HG03135 (cell line): ENCODE data around the gene CBFA2T2.
"Not testable (repeated sequence)": the region's sequence is repeated elsewhere in the genome, so short reads cannot be mapped to it uniquely, and the experiment has no call there.

ENCODE experiments used
- ATAC-seq: cut with Tn5 transposase; IDR thresholded peaks from one replicate; pipeline ENCODE4 v1.9.1; 2021; ENCODE audit warnings: mild to moderate bottlenecking, moderate library complexity; ENCODE audit not compliant: unreplicated experiment

Gene CBFA2T2

DNA sequence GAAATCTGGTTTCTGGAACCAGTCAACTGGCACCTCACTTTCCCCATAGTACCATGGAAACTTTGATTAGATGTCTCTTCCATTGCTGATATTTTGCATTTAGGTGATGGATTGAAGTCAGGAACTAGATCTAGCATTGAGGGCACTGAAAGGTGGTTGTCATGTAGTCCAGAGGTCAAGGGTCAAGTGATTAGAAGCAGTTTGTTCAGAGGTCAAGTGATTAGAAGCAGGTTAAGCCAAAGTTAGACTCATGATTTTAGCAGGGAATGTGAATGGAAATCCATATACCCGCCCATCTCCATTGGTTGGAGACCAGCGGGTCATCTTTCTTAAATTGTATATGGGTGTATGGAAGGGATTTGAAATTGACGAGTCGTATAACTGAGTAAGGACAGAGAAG lies 51.2 kb downstream of the CBFA2T2 start:
- no peak for ATAC-seq

DNA sequence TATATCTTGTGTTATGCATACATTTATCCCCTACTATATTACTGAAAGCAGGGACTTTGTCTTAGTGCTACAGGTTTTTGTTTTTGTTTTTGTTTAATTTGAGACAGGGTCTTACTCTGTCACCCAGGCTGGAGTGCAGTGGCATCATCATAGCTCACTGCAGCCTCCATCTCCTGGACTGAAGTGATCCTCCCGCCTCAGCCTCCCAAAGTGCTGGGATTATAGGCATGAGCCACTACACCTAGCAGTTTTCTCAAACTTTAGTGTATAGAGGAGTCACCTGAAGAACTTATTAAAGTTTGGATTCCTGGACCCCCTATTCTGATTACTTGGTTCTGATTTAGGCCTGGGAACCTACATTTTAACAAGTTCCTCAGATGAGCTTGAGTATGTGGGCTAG lies 51.9 kb downstream of the CBFA2T2 start:
- no peak for ATAC-seq

DNA sequence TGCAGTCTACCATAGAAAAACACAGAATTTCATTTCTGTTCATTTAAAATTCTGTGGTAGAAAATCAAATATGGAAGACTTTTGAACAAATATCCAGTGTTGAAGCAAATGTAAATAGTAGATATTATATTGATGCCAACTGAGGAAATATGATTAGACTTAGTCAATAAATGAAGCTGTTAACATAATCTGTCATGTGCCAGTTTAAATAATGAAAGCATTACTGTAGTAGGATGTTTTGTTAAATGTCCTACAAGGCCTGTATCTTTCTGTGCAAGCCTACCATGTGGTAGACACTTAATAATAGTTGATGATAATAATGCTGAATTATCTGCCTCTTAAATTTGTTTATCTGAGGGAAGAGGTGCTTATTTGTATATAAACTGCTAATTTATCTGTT lies 55.9 kb downstream of the CBFA2T2 start:
- no peak for ATAC-seq

DNA sequence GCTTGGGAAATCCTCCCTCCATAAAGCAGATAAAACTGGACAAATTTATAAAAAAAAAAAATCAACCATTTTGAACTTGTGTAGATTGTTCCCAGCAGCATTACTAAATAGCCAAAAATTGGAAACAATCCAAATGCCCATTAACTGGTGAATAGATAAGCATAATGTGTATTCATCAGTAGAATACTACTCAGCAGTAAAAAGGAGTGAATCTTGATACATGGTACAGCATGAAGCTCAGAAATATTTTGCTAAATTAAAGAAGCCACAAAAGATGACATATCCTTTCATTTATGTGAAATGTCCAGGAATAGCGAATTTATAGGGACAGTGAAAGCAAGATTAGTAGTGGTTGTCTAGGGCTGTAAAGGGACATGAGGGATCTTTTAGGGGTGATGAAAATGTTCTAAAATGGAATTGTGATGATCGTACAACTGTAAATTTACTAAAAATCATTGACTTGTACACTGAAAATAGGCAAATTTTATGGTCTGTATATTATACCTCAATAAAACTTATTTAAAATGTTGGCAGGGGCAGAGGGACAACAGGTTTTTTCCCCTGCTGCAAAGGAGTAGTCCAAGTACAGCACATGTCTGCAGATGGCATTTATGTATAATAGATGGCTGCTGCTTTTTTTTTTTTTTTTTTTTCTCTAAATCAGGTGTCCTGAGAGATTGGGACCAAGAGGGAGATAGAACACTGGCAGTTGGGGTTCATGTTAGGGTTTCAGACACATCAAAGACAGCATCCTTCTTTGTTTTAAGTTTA lies 59.5 kb downstream of the CBFA2T2 start:
- ATAC-seq = no peak

DNA sequence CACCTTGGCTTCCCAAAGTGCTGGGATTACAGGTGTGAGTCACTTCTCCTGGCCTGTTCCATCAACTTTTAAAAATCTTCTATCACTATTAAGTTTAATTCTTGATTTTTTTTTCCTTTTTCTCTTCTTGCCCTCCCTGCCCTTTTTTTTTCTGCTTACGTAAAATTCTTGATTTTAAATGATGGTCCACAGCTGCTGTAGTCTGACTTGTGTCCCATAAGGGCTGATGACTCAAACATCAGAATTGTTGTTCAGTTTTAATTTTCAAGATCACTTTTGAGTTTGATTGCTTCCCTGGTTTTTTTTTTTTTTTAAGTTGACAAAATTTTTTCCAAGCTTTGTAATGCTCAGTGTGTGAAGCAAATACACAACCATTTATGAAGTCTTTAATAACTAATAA lies 61.9 kb downstream of the CBFA2T2 start:
- no peak for ATAC-seq

DNA sequence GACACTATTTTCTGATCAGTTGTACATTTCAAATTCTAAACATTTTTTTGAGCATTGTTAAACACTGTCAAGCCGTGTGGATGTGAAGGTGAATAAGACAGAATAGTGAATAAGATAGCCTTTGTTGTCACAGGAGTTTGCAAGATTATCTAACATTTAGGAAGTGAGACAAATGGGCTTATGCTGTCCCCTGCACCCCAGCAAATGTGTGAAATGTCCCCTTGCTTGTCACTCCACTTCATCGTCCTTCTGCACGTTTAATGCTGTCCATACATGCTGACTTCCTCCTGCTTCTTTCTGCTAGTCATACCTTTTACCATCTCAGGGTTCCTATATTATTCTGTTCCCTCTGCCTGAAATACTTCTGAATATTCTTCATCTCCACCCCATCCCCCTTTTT lies 62.6 kb downstream of the CBFA2T2 start:
- no peak for ATAC-seq

DNA sequence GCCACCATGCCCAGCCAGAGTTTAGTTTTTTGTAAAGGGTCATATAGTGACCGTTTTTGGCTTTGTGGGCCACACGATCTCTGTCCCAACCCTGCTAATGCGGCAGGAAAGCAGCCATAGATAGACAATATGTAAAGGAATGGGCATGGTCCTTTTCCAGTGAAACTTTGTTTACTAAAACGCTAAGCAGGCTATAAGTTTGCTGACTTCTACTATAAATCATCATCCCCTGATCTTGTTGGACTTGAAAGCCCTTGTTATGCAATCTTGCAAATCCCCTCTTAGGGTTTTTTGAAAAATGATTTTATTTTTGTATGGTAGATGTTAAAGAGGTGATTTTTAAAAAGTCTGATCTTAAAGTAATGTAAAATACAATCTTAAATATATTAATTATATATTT lies 63.6 kb downstream of the CBFA2T2 start:
- ATAC-seq = no peak

DNA sequence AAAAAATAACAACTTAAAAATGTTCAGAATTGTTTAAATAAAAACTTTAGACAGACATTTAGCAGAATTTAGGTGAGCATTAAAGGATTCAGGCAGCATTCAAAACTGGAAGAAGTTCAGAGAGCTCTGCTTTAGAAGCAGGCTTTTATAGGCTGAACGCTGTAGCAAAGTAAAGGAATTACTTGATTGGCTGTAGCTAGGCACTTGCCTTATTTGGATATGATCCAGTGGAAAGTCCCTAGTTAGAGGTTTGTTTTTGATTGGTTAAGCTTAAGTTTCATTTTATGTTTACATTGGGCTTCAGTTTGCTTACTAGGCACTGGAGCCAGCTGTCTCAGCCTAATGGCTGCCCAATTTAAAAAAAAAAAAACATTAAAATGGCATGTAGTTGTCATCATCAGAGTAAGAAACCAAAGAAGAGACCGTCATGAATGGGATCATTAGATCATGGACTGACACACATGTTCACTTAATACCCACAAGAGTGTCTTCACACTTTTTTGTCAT lies 65.1 kb downstream of the CBFA2T2 start:
- ATAC-seq = peak; percentile 92

DNA sequence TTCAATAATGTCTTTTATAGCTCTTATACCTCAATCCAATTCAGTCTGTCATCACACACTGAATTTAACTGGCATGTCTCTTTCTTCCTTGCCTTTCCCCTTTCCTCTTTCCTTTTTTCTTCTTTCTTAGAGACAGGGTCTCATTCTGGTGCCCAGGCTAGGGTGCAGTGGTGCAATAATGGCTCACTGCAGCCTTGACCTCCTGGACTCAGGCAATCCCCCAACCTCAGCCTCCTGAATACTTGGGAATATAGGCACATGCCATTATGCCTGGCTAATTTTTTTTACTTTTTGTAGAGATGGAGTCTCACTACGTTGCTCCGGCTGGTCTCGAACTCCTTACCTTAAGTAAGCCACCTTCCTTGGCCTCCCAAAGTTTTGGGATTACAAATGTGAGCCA lies 65.9 kb downstream of the CBFA2T2 start:
- ATAC-seq = no peak

DNA sequence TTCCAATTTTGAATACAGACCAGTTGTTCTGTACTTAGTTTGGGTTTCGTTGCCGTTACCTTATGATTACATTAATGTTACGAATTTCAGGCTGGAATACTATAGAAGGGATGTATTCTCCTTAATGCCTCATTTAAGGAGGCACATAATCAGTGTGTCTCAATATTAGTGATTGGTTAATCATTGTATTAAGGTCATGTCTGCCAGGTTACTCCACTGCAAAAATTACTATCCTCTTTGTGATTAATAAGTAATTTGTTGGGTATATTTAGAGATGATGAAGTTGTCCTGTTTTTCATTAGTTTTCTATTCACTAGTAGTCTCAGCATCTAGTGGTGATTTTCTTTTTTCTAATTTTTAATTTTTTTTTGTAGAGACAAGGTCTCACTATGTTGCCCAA lies 66.3 kb downstream of the CBFA2T2 start:
- no peak for ATAC-seq

DNA sequence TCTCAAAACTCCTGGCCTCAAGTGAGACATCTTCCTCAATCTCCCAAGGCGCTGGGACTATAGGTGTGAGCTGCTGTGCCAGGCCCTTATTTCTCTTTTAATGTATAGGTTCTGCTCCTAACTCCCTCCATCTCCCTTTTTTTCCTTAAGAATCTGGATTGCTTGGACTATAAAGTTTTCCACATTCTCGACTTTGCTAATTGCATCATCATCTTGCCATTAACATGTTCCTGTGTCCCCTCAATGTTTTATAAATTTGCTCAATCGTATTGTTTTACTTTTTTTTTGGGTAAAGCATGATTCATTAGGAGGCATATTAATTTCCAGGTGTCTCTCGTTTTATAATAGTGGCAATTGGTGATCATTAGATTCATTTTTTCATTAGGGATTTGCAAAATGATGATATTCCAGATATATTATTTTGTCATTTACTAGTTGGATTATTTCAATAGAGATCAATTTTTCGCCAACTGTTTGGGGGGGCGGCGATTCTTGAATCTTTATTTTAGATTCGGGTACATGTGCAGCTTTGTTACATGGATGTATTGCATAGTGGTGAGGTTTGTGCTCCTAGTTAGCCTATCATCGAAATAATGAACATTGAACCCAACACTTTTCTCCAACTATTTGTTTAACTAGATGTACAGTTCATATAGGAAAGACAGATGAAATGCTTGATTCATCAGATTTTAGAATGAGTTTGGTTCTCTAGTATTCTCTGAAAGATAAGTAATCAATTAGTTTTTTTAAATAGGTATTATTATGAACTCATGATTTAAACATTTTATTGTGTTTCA lies 68.7 kb downstream of the CBFA2T2 start:
- ATAC-seq = no peak

DNA sequence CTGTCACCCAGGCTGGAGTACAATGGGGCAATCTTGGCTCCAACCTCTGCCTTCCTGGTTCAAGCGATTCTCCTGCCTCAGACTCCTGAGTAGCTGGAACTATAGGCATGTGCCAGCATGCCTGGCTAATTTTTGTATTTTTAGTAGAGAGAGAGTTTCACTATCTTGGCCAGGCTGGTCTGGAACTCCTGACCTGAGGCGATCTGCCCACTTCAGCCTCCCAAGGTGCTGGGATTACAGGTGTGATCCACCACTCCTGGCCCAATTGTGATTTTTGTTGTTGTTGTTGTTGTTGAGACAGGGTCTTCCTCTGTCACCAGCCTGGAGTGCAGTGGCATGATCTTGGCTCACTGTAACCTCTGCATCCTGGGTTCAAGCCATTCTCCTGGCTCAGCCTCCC lies 69.3 kb downstream of the CBFA2T2 start:
- ATAC-seq = no peak

DNA sequence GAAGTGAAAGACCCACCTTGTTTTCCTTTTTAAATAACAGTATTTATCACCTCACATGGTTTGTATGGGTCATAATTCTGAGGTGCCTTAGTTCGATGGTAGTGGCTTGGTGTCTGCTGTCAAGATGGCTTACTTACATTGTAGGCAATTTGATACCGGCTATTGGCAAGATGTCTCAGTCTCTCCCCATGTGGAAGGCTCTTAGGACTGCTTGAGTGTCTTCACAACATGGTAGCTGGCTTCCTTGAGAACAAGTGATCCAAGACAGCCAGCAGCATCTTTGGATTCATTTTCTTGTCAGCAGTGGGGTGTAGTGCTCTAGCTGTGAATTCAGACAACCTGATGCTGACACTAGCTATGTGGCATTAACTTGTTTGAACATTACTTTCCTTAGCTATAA lies 70.1 kb downstream of the CBFA2T2 start:
- ATAC-seq = no peak

DNA sequence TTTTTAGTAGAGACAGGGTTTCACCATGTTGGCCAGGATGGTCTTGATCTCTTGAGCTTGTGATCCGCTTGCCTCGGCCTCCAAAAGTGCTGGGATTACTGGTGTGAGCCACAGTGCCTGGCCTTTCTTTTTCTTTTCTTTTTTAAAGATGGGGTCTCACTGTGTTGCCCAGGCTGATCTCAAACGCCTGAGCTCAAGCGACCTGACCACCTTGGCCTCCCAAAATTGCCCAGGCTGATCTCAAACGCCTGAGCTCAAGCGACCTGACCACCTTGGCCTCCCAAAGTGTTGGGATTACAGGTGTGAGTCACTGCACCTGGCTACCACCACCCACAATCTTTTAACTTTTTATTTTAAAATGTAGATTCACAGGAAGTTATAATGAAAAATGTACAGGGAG lies 71.2 kb downstream of the CBFA2T2 start:
- ATAC-seq = not testable (repeated sequence)

DNA sequence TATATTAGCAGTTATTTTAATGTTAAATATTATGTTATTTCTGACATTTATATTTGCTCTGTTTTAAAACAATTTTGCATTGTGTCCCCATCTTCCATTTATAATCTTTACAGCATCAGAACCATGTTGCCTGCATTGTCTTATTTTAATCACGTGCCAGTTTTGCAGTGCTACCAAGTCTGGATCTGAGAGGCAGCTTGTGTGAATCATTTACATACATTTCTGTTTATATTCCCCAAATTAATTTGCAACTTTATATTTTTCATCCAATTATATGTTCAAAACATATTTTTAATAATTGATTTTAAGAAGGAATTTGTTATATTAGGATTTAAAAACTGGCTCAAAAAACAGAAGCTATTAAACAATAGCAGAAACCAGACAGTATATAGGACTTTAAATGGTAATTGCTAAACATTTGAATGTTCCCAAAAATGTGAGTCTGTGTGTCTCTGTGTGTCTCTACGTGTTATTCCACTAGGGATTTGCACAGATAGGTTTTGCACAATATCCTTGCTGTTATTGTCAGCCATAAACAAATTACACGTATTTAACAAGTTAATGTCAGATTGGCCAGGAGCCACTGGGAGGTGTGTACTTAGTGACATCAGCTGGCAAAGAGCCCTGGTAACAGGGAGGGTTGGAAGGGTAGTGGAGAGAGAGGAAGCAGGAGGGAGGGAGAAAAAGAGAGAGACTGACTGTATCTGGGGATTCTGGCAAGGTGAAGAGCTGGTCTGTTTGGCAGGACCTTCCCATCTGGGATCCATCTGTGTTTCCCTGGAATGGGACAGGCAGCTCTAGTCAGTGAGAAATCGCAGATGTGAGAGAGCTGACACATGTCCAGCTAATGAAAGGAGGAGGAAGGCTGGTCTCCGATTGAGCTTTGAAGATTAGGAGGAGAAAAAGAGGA lies 72.1 kb downstream of the CBFA2T2 start:
- no peak for ATAC-seq

DNA sequence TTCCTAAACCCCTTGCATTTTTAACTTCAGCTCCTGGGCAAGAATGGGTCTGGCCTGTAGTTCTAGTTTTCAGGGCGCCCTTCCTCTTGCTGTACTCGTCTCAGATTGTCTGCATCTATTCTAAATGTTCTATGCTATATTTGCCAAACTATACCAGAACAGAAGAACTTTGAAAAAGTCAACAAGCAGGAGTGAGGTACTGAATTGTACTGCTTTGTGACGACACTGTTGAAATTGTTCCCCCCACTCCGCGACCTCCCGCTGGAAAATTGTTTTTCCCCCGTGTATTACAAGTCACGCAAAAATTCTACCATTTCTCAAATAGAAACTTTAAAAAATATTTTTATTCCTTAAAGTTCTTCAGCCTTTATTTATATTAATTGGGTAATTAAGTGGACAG lies 73.9 kb downstream of the CBFA2T2 start:
- no peak for ATAC-seq

DNA sequence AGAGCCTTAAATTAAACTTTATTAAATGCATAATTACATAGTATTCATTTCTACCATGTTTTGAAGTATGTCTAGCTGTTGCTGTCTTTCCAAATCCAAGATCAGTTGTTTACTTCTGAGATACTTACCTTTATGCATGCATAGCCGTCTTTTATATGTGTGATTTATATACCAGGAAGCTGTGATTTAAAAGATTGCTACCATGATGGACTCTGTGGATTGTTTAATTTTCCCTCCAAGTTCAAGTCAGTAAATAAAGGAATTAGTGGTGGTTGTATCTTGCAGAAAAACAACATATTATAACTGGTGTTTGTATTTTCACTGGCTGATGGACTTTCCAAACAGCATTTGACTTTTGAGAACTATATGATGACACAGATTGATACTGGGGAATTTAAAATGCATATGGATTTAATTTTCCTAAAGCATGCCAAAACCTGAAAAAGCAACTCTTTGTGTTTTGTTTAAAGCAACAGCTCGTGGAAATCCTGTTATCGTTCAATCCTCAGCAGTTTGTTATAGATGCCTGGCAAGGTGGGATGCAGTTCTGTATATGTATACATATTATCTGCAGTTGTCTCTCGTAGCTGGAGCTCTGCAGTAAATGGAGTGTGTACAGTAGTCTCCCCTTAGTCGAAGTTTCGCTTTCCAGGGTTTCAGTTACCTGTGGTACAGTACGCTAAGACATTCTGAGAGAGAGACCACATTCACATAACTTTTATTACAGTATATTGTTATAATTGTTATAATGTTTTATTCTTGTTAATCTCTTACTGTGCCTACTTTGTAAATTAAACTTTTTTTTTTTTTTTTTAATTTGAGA lies 77.1 kb downstream of the CBFA2T2 start:
- ATAC-seq = no peak

DNA sequence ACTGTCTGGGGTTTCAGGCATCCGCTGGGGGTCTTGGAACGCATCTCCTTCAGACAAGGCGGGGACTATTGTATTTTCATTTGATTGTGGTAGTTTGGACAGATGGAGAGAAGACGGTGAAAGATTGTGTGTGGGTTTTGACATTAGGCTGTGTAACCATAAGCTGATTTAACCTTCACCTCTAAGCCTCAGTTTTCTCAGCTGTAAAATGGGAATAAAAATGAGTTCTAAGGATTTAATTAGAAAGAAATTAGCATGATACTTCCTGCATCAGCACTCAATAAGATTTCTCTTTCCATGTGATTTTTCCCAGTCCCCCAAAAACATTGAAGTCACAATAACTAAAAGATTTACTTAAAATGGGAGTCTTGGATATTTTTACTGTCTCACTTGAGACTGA lies 78.1 kb downstream of the CBFA2T2 start:
- no peak for ATAC-seq

DNA sequence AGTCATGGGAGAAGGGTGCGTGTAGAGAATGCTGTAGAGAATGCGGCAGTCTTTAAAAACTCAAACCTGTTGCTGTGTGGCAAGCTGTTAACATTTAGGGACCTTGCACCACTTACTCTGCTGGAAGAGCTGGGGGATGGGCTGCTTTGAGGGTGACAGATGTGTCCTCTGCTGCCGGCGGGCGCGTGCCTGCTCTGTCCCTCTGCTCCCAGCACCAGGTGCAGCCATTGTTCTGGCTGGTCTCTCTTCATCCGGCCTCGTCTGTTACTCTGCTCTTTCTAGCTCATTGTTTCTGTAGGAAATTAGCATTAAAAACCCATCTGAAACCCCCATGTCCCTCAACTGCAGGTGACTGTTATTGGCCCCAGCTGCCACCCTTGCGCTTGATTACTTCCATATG lies 78.5 kb downstream of the CBFA2T2 start:
- no peak for ATAC-seq
